ENCODE measurements around the gene CDC123.
"Not testable (repeated sequence)": the region's sequence is repeated elsewhere in the genome, so short reads cannot be mapped to it uniquely, and the experiment has no call there.

GRCh38 chr10:12297784-12298183 lies 101.8 kb downstream of the CDC123 start:
- TF ChIP-seq CTCF (IDR thresholded peaks at IDR 0.05; ENCODE audit: insufficient read depth, low read length); GABPA (IDR thresholded peaks at IDR 0.05; ENCODE audit: low read depth); REST (IDR thresholded peaks at IDR 0.05; ENCODE audit: insufficient replicate concordance, low read depth); SPI1 (IDR thresholded peaks at IDR 0.05; ENCODE audit: borderline replicate concordance, low read depth); POLR2AphosphoS5 (IDR thresholded peaks at IDR 0.05; ENCODE audit: low read depth): not testable (repeated sequence)
